Activated T-helper 2 cell treated with anti-CD3 and anti-CD28 coated beads, Interferon-gamma antibody, Interleukin-2, Interleukin-4, amounts not matched to agents 10 μg/mL and 5 μg/mL and 100 μg/mL, durations not matched to agents 14 hours and 24 hours and 36 hours (primary cell): ENCODE results near the gene MRPS23. TPM values are rescaled to one million over a fixed set of nuclear protein-coding genes. Genes with fewer than 3 reads are reported as not detected.

Source experiments
- DNase-seq: peaks from one replicate; pipeline ENCODE4 v3.0.0; 2021; ENCODE audit warnings: low spot score
- H3K27ac Mint-ChIP-seq: one replicate; pipeline ENCODE4 v1.8.0; 2021; ENCODE audit warnings: mixed read lengths
- H3K27me3 Mint-ChIP-seq: one replicate; pipeline ENCODE4 v1.8.0; 2021; ENCODE audit warnings: low read depth, mixed read lengths
- H3K36me3 Mint-ChIP-seq: one replicate; pipeline ENCODE4 v1.8.0; 2021; ENCODE audit warnings: low read depth, mixed read lengths
- H3K4me1 Mint-ChIP-seq: one replicate; pipeline ENCODE4 v1.8.0; 2021; ENCODE audit warnings: low read depth, mixed read lengths
- H3K4me3 Mint-ChIP-seq: one replicate; pipeline ENCODE4 v1.8.0; 2021; ENCODE audit warnings: low read depth, mild to moderate bottlenecking, moderate library complexity, mixed read lengths
- H3K9me3 Mint-ChIP-seq: one replicate; pipeline ENCODE4 v1.8.0; 2021; ENCODE audit warnings: mixed read lengths
- intact Hi-C: fragments of 100-400 bp; cut with micrococcal nuclease; formaldehyde crosslinking; loops from one replicate; pipeline ENCODE4 v1.15.1; 2023
- total RNA-seq: library from RNA; stranded (reverse); gene quantifications from 2 replicates; pipeline ENCODE4 v1.2.3, GENCODE V29; 2022

The MRPS23 gene
- total RNA-seq, 1 donor from 2014 or later = 69.5 TPM

- no peak for DNase-seq
- peak overlapping the region; percentile 1 for H3K27ac Mint-ChIP-seq
- intact Hi-C loops = no loop called here
- no peaks in the 10 kb centered on the region for H3K9me3 Mint-ChIP-seq
- no peaks in the 10 kb centered on the region for H3K27me3 Mint-ChIP-seq
- peaks cover 16% of the 10 kb centered on the region for H3K36me3 Mint-ChIP-seq
- H3K4me3 Mint-ChIP-seq = no peak overlapping the region
- H3K4me1 Mint-ChIP-seq = peaks cover 9% of the 10 kb centered on the region
These were observed 15.6 kb downstream of the MRPS23 start for GRCh38 chr17:57834146-57834741.

DNA sequence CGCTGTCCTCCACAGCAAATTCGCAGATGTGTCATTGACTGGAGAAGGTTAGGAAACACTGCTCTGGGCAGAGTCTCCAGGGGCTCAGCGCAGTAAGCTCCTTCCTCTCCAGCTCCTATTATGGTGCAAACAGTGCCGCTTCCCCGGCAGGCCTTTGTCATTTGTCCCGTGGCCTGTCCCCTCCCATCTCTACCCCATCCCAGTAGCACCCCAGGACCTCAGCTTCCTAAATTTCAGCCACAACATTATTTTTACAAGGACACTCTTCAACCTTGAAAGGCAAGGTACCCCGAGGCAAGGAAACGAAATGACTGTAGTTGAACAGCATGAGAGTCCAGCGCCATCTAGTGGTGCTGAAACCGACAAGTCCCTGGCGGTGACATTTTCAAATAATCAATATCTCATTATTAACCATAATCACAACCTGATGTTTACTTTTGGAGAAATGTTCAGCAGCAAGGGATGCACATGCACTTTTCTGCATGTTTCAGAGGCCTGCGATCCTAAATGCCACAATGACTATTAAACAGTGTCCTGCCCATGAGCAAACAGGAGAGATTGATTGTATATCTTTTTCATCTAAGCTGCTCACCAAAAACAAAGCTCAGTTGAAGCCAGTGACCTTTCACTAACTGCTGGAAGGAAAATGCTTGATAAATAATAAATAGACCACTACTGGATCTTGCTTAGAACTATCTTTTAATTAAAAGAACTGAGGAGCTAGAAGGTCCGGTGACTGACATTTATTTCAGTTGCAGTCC lies 16.5 kb downstream of the MRPS23 start:
- Mint-ChIP-seq H3K27me3 (no peaks in the 10 kb centered on the region), H3K36me3 (peaks cover 7% of the 10 kb centered on the region), H3K27ac (no peak overlapping the region), H3K4me3 (no peak overlapping the region), H3K9me3 (no peaks in the 10 kb centered on the region), H3K4me1 (peaks cover 9% of the 10 kb centered on the region)
- DNase-seq = peak; percentile 47
- intact Hi-C loops = loop anchor here (1.0 kb wide), 1 partner anchor 702 kb away; no protein-coding TSS in a partner anchor

- H3K27me3 Mint-ChIP-seq = no peaks in the 10 kb centered on the region
- no peak overlapping the region for H3K27ac Mint-ChIP-seq
- H3K4me3 Mint-ChIP-seq = no peak overlapping the region
- intact Hi-C loops = loop anchor here (1.0 kb wide), 1 partner anchor 701 kb away; no protein-coding TSS in a partner anchor
- DNase-seq = no peak
- H3K36me3 Mint-ChIP-seq = peaks cover 6% of the 10 kb centered on the region
- H3K4me1 Mint-ChIP-seq = peaks cover 9% of the 10 kb centered on the region
- no peaks in the 10 kb centered on the region for H3K9me3 Mint-ChIP-seq
These were observed 17.3 kb downstream of the MRPS23 start for GRCh38 chr17:57832314-57833178.

DNA sequence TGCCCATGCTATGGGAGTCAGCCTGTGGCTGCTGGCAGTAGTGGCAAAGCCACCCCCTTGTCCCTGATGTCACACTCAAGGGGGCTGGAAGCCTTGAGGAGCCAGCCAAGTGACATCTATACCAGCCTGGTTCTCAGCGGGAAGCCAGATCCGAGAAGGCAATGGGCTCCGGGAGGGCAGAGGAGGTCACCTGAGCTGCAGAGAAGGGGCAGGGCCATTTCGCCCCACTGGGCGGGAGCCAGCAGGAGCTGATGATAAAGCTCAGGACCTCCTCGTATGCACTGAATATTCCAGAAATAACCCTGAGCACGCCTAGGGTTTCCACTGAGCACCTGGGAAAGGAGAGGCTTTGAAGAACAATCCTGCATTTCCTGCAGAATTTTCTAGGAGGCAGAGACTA lies 19.0 kb downstream of the MRPS23 start:
- Mint-ChIP-seq H3K36me3 (no peaks in the 10 kb centered on the region), H3K4me1 (peaks cover 9% of the 10 kb centered on the region), H3K9me3 (no peaks in the 10 kb centered on the region), H3K27ac (no peak overlapping the region), H3K4me3 (no peak overlapping the region), H3K27me3 (peaks cover under 1% of the 10 kb centered on the region)
- intact Hi-C loops = no loop called here
- DNase-seq = no peak

DNA sequence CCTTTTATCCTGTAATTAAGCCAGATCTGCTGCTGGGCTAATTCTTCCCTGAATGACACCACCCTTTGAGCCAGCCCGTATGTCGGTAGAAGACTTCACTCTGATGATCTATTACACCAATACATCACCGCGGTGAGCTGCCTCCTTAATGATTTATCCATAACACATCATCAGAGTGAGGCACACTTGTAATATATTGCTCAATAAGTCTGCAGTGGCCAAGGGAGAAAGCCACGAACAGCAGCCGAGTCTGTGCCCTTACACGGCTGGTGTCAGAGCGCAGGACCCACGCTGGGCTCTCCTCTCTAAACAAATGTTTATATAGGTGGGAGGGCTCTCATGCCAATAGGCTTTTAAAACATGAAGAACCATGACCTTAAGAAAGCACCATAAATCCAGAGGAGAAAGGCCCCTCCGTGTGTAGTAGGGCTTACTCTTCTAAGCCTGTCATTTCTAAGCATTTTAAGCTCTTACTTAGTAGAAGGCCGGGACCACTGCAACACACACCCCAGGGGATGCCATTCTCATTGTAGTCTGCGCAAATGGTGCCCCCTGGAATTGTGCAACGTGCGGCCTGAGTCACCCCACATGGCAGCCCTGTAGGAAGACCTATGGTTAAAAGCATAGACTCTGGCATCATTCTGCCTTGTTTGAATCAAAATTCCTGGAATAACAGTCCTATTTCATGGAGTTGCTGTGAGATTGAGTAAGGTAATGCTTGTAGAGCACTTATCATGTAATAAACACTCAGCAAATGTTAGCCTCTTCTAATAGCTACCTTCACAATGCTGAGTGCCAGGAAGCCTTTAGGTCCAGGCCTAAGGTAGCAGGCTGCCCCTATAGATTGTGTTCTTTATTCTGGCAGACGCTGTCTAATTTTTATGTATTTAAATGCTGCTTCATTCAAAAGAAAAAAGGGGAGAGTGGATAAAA lies 26.1 kb downstream of the MRPS23 start:
- DNase-seq = no peak
- no peak overlapping the region for H3K27ac Mint-ChIP-seq
- H3K27me3 Mint-ChIP-seq = peaks cover 9% of the 10 kb centered on the region
- intact Hi-C loops = no loop called here
- no peak overlapping the region for H3K4me3 Mint-ChIP-seq
- H3K4me1 Mint-ChIP-seq = no peaks in the 10 kb centered on the region
- H3K9me3 Mint-ChIP-seq = no peaks in the 10 kb centered on the region
- no peaks in the 10 kb centered on the region for H3K36me3 Mint-ChIP-seq

DNA sequence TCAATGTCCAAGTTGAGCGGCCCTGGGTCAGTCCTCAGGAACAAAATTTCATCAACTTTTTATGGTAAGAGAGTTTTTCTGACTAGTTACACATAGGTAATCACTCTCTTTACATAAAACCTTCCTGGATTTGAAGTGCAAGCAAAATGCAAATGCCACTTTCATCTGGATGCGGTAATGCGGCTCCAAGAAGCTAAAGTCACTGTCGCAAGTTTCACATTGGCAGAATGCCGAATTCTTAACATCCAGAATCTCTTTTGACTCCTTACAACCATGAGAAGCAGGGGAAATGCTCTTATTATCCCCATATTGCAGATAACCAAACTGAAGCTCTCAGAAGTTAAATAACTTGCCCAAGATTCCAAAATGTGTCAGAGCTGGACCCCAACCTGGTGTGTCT lies 30.0 kb downstream of the MRPS23 start:
- no peak for DNase-seq
- Mint-ChIP-seq H3K27ac (no peak overlapping the region), H3K9me3 (no peaks in the 10 kb centered on the region), H3K36me3 (no peaks in the 10 kb centered on the region), H3K4me1 (no peaks in the 10 kb centered on the region), H3K4me3 (no peak overlapping the region), H3K27me3 (peaks cover 16% of the 10 kb centered on the region)
- intact Hi-C loops = no loop called here

DNA sequence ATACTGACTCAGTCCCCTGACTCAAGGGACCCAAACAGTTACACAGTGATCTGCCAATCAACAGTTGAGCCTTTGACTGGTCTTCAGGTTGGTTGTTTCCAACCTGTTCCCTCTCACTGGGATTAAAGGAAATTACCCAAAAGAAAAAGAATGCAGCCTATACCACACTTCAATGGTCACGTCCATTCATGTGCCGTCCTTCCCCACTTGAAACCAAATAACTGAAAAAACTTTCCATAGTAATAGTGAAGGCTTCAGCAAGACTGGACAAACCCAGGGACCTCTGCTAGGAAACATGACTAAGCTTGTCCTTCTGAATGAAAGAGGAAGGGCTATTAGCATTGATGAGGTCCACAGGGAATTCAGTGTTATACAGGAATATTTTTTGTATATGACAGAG lies 30.6 kb downstream of the MRPS23 start:
- H3K4me1 Mint-ChIP-seq = no peaks in the 10 kb centered on the region
- H3K27me3 Mint-ChIP-seq = peaks cover 22% of the 10 kb centered on the region
- no peak for DNase-seq
- H3K4me3 Mint-ChIP-seq = no peak overlapping the region
- intact Hi-C loops = no loop called here
- no peaks in the 10 kb centered on the region for H3K36me3 Mint-ChIP-seq
- H3K27ac Mint-ChIP-seq = no peak overlapping the region
- no peaks in the 10 kb centered on the region for H3K9me3 Mint-ChIP-seq

DNA sequence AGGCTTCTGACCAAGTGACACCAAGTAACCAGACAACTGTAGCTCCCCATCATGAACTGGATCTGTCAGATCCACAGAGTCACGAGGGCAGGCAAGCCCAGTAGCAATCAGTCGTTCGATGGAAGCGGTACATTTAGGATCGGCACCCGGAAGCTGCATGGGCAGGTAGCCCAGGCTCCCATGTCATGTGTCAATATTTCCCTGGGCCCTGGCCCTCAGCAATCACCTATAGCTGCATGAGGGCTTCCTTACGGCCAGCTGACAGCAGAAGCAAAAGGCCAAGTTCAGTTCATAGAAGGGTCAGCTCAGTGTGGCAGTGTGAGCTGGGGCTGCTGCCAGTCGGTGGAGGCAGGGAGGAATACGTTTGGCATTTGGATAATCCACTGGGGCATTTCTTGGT lies 31.8 kb downstream of the MRPS23 start:
- Mint-ChIP-seq H3K27ac (no peak overlapping the region), H3K4me1 (no peaks in the 10 kb centered on the region)
- intact Hi-C loops = no loop called here

DNA sequence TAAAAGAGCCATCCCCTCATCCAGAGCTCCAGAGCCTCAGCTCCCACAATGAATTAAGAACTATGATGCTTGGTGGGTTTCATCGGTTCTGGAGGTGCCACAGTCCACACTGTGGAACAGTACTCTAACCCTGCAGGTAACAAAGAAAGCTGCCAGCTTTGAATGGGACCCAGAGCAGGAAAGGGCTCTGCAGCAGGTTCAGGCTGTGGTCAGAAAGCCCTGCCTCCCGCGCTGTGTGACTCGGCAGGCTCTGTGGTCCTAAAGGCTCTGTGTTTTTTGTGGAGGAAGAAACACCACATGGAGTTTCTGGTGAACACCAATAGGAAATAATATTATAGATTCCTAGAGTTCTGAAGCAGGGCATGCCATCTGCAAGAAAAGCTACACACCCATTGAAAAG lies 32.5 kb downstream of the MRPS23 start:
- no peak overlapping the region for H3K4me3 Mint-ChIP-seq

More for the DNA sequence above, 31.8 kb downstream of the MRPS23 start:
- DNase-seq = no peak
- Mint-ChIP-seq H3K4me3 (no peak overlapping the region), H3K27me3 (peaks cover 25% of the 10 kb centered on the region), H3K36me3 (no peaks in the 10 kb centered on the region), H3K9me3 (no peaks in the 10 kb centered on the region)

DNA sequence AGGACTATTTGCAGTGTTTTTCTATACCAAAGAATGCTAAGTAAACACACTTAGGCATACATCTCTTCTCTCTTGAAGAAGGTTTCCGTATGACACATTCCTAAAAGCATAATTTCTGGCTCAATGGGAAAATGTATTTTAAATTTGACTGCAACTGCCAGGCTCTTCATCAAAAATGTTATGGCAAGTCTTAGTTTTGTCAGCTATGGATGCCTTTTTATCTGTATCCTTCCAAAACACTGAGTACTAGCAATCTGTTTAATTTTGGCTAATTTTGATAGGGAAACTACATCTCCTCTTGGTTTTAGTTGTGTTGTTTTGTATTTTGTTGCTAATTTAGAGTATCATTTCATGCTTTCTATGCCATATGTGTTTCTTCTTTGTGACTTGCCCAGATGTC lies 35.4 kb downstream of the MRPS23 start:
- Mint-ChIP-seq H3K4me3 (no peak overlapping the region), H3K27me3 (peaks cover 48% of the 10 kb centered on the region), H3K4me1 (peaks cover 4% of the 10 kb centered on the region), H3K27ac (no peak overlapping the region), H3K36me3 (no peaks in the 10 kb centered on the region), H3K9me3 (no peaks in the 10 kb centered on the region)
- intact Hi-C loops = no loop called here
- no peak for DNase-seq

More for the DNA sequence above, 32.5 kb downstream of the MRPS23 start:
- H3K36me3 Mint-ChIP-seq = no peaks in the 10 kb centered on the region
- intact Hi-C loops = no loop called here
- no peaks in the 10 kb centered on the region for H3K4me1 Mint-ChIP-seq
- H3K27ac Mint-ChIP-seq = no peak overlapping the region
- no peak for DNase-seq
- H3K9me3 Mint-ChIP-seq = no peaks in the 10 kb centered on the region
- H3K27me3 Mint-ChIP-seq = peaks cover 26% of the 10 kb centered on the region

DNA sequence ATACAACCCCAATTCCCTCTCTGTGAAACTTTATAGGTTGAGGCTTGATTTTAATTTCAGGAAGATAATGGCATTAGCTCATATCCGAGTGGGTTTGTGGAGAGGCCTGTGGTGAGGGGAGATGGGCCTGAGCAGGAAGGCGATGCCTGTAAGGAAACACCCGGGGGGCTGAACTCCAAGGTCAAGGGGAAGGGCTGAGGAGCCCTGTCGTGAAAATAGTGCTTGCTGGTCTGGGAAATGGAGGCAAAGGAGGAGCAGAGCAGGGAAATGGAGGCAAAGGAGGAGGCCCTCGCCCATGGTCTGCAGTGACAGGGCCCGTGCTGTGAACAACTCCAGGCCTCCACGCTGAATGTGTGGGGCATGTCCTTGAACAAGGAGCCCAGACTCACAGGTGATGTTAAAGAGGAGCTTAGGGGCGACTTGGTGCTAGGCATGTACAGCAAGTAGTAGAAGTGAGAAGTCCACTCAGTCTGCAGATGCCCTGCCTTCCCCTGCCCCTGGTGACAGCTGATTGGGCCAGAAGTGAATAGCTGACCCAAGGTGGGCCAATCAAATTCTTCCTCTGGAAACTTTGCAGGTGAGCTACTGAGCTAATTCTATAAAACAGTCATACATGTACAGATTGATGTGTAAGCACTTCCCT lies 38.1 kb downstream of the MRPS23 start:
- H3K9me3 Mint-ChIP-seq = no peaks in the 10 kb centered on the region
- no peak for DNase-seq
- H3K4me1 Mint-ChIP-seq = peaks cover 4% of the 10 kb centered on the region
- no peak overlapping the region for H3K4me3 Mint-ChIP-seq
- H3K27ac Mint-ChIP-seq = no peak overlapping the region
- no peaks in the 10 kb centered on the region for H3K36me3 Mint-ChIP-seq
- intact Hi-C loops = no loop called here
- H3K27me3 Mint-ChIP-seq = peaks cover 54% of the 10 kb centered on the region
